Gastroesophageal sphincter (tissue), 4 donors: ENCODE data around the gene TTC7B. TPM values are rescaled to one million over a fixed set of nuclear protein-coding genes. Genes with fewer than 3 reads are reported as not detected.

ENCODE experiments used
- ATAC-seq: fragments of 150-250 bp; one replicate; pipeline ENCODE4 v1.9.1; 2016; ENCODE audit warnings: mild to moderate bottlenecking, moderate library complexity
- H3K27ac ChIP-seq, 4 donors: fragments of 200-600 bp; sonication (generic) in 3 of 4; 1 replicate in 3 of 4; 2 replicates in 1 of 4; pipeline ENCODE4 v1.5.1; 2016 to 2019
- H3K27me3 ChIP-seq: fragments of 200-600 bp; sonication (generic); one replicate; pipeline ENCODE4 v1.5.1; 2019
- H3K36me3 ChIP-seq, 2 donors: fragments of 200-600 bp; sonication (generic); one replicate each; pipeline ENCODE4 v1.5.1; 2019; ENCODE audit warnings: control low read depth in 1 of 2
- H3K4me1 ChIP-seq, 3 donors: fragments of 200-600 bp; sonication (generic); 1 replicate in 2 of 3; 2 replicates in 1 of 3; pipeline ENCODE4 v1.5.1; 2016 to 2019; ENCODE audit warnings: control low read depth in 2 of 3
- H3K4me3 ChIP-seq, 2 donors: fragments of 200-600 bp; sonication (generic); one replicate each; pipeline ENCODE4 v1.5.1; 2019; ENCODE audit warnings: mild to moderate bottlenecking in 1 of 2, moderate library complexity in 1 of 2
- H3K9me3 ChIP-seq, 3 donors: fragments of 200-600 bp; sonication (generic); one replicate each; pipeline ENCODE4 v1.5.1; 2017 to 2019; ENCODE audit warnings: control low read depth in 2 of 3
- EP300 ChIP-seq: sonication (generic); formaldehyde crosslinking; IDR thresholded peaks from one replicate; pipeline ENCODE4 v1.6.1; 2017; ENCODE audit warnings: antibody characterized with exemption, mild to moderate bottlenecking
- POLR2A ChIP-seq, 2 donors: fragments of 450-650 bp; IDR thresholded peaks; one replicate each; pipeline ENCODE4 v1.6.1; 2017; ENCODE audit warnings: antibody characterized with exemption in 2 of 2, mild to moderate bottlenecking in 2 of 2, moderate library complexity in 1 of 2
- POLR2AphosphoS5 ChIP-seq: sonication (generic); formaldehyde crosslinking; IDR thresholded peaks from one replicate; pipeline ENCODE4 v1.6.1; 2017; ENCODE audit warnings: antibody characterized with exemption
- WGBS, 2 donors: methylation state at CpG; one replicate each; pipeline ENCODE4 v1.1.5; 2018; ENCODE audit warnings: low coverage in 1 of 2; 5-methylcytosine and 5-hydroxymethylcytosine counted together
- total RNA-seq, 4 donors: library from RNA; depleted of rRNA; stranded (reverse); fragments of >200 nt; gene quantifications; one replicate each; pipeline ENCODE4 v1.1.0, GENCODE V29; 2016
- TF ChIP-seq, protein P1 (sequence below), 4 experiments: fragments of 200-600 bp in 2 of 4; fragments of 450-650 bp in 2 of 4; sonication (generic) in 1 of 4; IDR thresholded peaks; one replicate each; pipeline ENCODE4 v1.5.1; 2017 to 2019; ENCODE audit warnings: antibody characterized with exemption in 4 of 4, mild to moderate bottlenecking in 2 of 4, moderate library complexity in 2 of 4

Gene TTC7B
- total RNA-seq, 4 donors from 2014 or later = 59.0 to 170 (median 64.1) TPM

DNA sequence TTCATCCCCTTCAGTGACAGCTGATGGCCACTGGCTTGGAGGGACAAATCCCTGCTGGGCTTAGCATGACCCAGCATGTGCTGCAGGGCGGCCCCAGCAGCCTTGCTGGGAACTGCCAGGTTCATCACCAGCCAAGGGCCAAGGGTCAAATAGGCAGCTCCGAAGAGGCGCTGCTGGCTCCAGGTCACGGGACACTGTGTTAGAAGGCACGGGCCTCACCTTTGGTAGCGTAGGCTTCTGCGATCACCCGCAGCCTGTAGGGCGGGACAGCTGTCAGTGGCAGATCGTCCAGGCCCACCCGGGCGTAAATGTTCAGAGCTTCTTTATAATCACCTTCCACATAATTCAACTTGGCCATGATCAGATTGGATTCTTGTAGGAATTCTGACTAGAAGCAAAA, 35.7 kb downstream of the TTC7B start:
- WGBS, 2 donors = 73 to 94% methylated on average over 3 of the region's 12 CpGs
- Histone ChIP-seq H3K27me3 (no peaks in the 10 kb centered on the region), H3K4me3 (no peak overlapping the region), H3K27ac (no peak overlapping the region), H3K9me3 (no peaks in the 10 kb centered on the region), H3K36me3 (peaks cover 0 to 100% of the 10 kb centered on the region in 2 donors), H3K4me1 (no peaks in the 10 kb centered on the region)
- TF ChIP-seq, protein P1, sequence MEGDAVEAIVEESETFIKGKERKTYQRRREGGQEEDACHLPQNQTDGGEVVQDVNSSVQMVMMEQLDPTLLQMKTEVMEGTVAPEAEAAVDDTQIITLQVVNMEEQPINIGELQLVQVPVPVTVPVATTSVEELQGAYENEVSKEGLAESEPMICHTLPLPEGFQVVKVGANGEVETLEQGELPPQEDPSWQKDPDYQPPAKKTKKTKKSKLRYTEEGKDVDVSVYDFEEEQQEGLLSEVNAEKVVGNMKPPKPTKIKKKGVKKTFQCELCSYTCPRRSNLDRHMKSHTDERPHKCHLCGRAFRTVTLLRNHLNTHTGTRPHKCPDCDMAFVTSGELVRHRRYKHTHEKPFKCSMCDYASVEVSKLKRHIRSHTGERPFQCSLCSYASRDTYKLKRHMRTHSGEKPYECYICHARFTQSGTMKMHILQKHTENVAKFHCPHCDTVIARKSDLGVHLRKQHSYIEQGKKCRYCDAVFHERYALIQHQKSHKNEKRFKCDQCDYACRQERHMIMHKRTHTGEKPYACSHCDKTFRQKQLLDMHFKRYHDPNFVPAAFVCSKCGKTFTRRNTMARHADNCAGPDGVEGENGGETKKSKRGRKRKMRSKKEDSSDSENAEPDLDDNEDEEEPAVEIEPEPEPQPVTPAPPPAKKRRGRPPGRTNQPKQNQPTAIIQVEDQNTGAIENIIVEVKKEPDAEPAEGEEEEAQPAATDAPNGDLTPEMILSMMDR (IDR thresholded peaks at IDR 0.05) = no peak
- no peak for TF ChIP-seq POLR2A (IDR thresholded peaks at IDR 0.05)
- no peak for TF ChIP-seq EP300
- no peak for TF ChIP-seq POLR2AphosphoS5
- no peak for ATAC-seq

DNA sequence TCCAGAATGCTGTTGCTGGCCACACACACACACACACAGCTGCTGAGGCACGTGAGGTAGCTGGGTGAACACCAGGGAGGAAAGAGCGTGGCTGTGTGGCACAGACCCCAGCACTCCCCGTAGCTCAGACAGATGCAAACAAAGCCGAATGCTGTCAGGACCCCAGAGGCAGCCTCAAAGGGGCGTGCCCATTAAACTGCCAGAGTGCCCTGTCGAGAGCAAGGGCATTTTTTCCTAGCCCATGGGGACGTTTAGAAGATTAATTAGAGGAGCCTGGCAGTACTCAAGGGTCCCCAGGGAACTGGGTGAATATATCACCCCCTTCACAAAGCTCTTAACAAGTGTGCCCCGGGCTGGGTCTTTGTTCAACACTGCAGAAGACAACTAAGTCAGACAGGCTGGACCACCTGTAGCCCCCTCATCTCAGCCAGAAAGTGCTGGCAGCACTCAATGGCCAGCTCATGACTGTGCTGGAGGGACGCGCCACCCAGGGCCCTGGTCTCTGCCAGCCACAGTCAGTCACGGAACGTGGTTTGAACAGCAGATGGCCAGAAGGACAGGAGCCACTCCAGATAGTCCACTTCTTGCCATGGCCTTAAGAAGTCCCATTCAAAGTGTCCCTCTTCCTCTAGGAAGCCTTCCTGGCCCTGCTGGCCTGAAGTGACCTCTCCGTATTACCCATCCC, 37.5 kb downstream of the TTC7B start:
- H3K36me3 ChIP-seq = peaks cover 0 to 100% of the 10 kb centered on the region in 2 donors
- 69% methylated on average over 2 of the region's 13 CpGs; no CpG with 5 or more reads in 1 of the 2 donors for WGBS, 2 donors

DNA sequence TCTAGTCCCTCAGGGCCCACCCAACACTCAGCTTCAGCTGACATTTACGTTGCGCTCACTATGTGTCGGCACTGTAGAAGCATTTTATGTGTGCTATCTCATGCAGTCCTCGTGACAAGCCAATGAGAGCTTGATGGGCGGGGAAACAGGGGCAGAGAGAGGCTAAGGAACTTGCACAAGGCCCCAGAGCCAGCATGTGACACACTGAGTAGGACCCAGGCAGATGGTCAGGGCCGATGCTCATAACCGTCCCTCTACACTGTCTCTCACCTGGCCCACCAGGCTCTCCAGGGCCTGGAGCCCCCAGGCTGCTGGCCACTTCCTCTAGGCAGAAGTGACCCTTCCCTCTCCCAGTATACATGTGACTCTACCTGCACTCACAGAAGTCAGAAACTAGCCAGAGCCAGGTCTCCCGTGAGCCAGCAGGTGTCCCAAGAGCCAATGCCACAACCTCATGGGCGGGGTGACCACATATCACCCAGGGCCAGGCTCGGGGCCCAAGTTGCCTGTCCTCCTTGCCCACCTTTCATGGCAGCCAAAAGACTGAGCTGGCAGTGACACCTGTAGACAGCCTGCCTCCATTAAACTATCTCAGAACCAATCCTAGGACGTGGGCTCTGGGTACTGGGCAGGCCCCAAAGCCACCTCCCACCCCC, 38.3 kb downstream of the TTC7B start:
- no peaks in the 10 kb centered on the region for H3K9me3 ChIP-seq
- TF ChIP-seq EP300 (no peak), POLR2AphosphoS5 (no peak), POLR2A (IDR thresholded peaks at IDR 0.05) (no peak)
- TF ChIP-seq, protein P1 (IDR thresholded peaks at IDR 0.05) = no peak
- no peak for ATAC-seq
- H3K27ac ChIP-seq = no peak overlapping the region
- WGBS, 2 donors = no CpG with 5 or more reads among the region's 11 CpGs
- no peaks in the 10 kb centered on the region for H3K27me3 ChIP-seq
- H3K4me3 ChIP-seq = no peak overlapping the region
- H3K36me3 ChIP-seq = peaks cover 0 to 100% of the 10 kb centered on the region in 2 donors
- H3K4me1 ChIP-seq = no peaks in the 10 kb centered on the region

More for the DNA sequence above, 37.5 kb downstream of the TTC7B start:
- Histone ChIP-seq H3K27ac (no peak overlapping the region), H3K27me3 (no peaks in the 10 kb centered on the region), H3K4me1 (no peaks in the 10 kb centered on the region), H3K4me3 (no peak overlapping the region), H3K9me3 (no peaks in the 10 kb centered on the region)
- no peak for ATAC-seq
- TF ChIP-seq POLR2A (IDR thresholded peaks at IDR 0.05) (no peak), EP300 (no peak), POLR2AphosphoS5 (no peak)
- TF ChIP-seq, protein P1 (IDR thresholded peaks at IDR 0.05) = no peak

DNA sequence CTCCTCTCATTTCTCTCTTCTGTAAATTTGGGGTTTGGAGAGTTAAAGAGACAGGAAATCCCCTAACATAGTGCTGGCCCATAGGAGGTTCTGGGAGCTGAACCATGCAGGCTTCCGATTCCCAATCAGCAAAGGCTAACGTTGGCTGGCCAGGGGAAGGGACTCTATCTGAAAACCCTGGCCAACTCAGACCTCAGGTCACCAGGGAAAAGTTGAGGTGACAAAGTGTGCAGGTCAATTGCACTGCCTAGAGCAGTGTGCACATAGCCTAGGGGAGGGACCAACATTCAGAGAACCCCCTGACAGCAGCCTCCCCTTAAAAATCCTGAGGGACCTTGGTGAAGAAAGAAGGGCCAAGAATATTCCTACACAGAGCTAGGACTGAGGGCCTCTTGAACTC, 38.9 kb downstream of the TTC7B start:
- peaks cover 0 to 100% of the 10 kb centered on the region in 2 donors for H3K36me3 ChIP-seq
- H3K4me1 ChIP-seq = no peaks in the 10 kb centered on the region
- WGBS, 2 donors = no CpG with 5 or more reads among the region's 2 CpGs
- H3K9me3 ChIP-seq = no peaks in the 10 kb centered on the region
- ATAC-seq = no peak
- TF ChIP-seq POLR2A (IDR thresholded peaks at IDR 0.05) = no peak
- no peak for TF ChIP-seq POLR2AphosphoS5
- no peak for TF ChIP-seq EP300
- TF ChIP-seq, protein P1 (IDR thresholded peaks at IDR 0.05) = no peak
- no peak overlapping the region for H3K27ac ChIP-seq
- no peak overlapping the region for H3K4me3 ChIP-seq
- H3K27me3 ChIP-seq = no peaks in the 10 kb centered on the region

DNA sequence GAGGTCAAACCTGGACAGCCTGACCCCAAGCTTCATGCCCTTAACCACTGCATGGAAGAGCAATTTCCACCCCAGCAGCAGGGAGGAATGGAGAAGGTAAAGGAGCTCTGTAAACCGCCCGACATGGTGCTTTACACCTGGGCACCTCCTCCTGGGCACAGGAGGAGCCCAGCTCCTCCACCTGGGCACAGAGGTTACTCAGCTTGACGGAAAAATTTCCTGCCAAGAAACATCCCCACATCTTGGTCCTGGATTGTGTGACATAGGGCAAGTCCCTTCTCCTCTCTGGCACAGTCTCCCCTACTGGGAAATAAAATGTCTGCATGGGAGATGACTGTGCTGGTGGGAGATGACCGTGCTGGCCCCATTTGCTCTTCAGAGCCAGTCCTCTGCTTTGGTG, 40.8 kb downstream of the TTC7B start:
- peaks cover 0 to 95% of the 10 kb centered on the region in 2 donors for H3K36me3 ChIP-seq
- ATAC-seq = no peak
- H3K27me3 ChIP-seq = no peaks in the 10 kb centered on the region
- no peaks in the 10 kb centered on the region for H3K9me3 ChIP-seq
- 78 to 91% methylated on average over 1 to 4 of the region's 4 CpGs for WGBS, 2 donors
- no peaks in the 10 kb centered on the region for H3K4me1 ChIP-seq
- no peak overlapping the region for H3K4me3 ChIP-seq
- TF ChIP-seq, protein P1 (IDR thresholded peaks at IDR 0.05) = no peak
- TF ChIP-seq EP300 (no peak), POLR2AphosphoS5 (no peak), POLR2A (IDR thresholded peaks at IDR 0.05) (no peak)
- H3K27ac ChIP-seq = no peak overlapping the region
